ENCODE measurements around the gene YES1.

YES1 gene

GRCh38 chr18:811892-812375 lies at the start of gene YES1:
TSS of gene YES1 (minus strand) at chr18:812242. CDS start at chr18:756827, 55,415 bp downstream.
- H3K4me3 ChIP-seq (ENCODE audit: low read length), result peak within 1 kb of the TSS; percentile 92
- no peak for DNase-seq (ENCODE audit: low read depth)
- TF ChIP-seq, protein P1, sequence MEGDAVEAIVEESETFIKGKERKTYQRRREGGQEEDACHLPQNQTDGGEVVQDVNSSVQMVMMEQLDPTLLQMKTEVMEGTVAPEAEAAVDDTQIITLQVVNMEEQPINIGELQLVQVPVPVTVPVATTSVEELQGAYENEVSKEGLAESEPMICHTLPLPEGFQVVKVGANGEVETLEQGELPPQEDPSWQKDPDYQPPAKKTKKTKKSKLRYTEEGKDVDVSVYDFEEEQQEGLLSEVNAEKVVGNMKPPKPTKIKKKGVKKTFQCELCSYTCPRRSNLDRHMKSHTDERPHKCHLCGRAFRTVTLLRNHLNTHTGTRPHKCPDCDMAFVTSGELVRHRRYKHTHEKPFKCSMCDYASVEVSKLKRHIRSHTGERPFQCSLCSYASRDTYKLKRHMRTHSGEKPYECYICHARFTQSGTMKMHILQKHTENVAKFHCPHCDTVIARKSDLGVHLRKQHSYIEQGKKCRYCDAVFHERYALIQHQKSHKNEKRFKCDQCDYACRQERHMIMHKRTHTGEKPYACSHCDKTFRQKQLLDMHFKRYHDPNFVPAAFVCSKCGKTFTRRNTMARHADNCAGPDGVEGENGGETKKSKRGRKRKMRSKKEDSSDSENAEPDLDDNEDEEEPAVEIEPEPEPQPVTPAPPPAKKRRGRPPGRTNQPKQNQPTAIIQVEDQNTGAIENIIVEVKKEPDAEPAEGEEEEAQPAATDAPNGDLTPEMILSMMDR (conservative IDR thresholded peaks at IDR 0.05; ENCODE audit: low read depth, low read length), result no peak

DNA sequence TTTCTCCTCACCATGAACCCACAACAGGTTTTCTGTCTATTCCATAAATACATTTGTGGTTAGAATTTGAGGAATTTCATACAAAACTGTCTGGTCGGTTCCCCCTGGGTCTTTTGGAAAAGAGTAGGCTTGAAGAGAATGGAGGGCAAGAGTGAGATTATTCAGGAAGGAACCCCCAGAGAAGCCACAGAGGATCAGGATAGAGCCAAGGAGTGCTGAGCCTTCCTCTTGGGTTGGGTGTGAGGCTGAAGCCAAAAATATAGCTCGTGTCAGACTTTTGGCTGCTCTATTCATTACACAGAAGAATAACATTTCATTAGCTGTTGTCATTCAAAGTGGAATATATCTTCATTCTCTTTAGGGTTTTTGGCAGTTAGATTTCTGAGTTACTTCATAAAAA lies 45.9 kb upstream of the YES1 start:
- H3K4me3 ChIP-seq (ENCODE audit: low read length), result no peak overlapping the region
- no peak for DNase-seq (ENCODE audit: low read depth)
- TF ChIP-seq, protein P1 (conservative IDR thresholded peaks at IDR 0.05; ENCODE audit: low read depth, low read length), result no peak

DNA sequence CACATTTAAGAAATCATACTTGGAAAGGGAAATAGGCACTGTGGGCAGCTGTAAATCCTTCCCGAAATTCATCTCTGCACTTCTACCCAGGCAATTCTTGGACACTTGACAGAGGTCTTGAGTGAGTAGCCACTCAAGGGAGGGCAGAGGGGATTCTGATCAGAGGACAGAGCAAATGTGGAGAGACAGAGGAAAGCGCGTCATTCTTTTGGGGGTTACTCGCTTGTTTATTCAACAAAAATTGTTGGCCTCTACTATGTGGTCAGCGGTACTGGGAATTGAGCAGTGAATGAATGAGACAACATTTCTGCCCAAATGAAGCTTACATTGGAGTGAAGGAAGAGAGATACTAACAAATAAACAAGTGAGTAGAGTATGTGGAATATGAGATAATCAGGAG lies 41.4 kb upstream of the YES1 start:
- no peak overlapping the region for H3K4me3 ChIP-seq (ENCODE audit: low read length)
- TF ChIP-seq, protein P1 (conservative IDR thresholded peaks at IDR 0.05; ENCODE audit: low read depth, low read length), result no peak

DNA sequence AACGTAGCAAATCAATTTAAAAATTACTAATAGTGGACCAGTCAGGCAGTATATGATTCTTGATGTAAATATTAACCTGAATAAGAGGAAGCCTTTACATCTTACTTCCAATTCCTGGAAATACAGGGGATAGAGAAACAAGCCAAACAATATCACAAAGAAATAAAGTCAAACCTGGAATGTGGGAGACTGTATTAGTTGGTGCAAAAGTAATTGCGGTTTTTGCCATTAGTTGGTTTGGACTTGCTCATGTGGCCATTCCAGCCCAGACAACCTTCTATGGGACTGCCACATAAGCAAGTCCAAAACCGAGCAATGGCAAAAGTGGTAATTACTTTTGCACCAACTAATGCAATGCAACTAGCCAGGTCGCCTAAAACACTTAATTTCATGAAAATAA lies 38.9 kb upstream of the YES1 start:
- DNase-seq (ENCODE audit: low read depth), result no peak
- TF ChIP-seq, protein P1 (conservative IDR thresholded peaks at IDR 0.05; ENCODE audit: low read depth, low read length), result no peak

More for the DNA sequence above, 41.4 kb upstream of the YES1 start:
- DNase-seq (ENCODE audit: low read depth), result no peak

DNA sequence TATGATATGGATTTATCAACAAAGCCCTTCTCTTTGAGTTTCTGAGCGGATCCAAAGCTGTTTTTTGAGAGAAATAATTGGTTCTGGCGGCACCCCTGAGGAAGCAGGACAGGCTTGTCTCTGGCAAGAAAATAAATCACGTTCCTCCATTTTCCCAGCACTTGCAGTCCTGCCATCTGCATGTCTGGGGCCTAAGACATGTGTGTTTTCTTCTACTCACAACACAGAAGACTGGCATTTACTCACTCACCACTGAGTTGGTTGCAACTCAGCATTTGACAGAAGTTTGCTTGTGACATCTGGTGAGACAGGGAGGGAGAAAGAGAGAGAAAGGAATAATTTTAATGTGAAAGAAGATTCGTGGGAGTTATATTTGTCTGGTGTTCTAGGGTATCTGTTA lies 37.0 kb upstream of the YES1 start:
- TF ChIP-seq, protein P1 (conservative IDR thresholded peaks at IDR 0.05; ENCODE audit: low read depth, low read length), result no peak
- no peak for DNase-seq (ENCODE audit: low read depth)
- no peak overlapping the region for H3K4me3 ChIP-seq (ENCODE audit: low read length)

More for the DNA sequence above, 38.9 kb upstream of the YES1 start:
- H3K4me3 ChIP-seq (ENCODE audit: low read length), result no peak overlapping the region

DNA sequence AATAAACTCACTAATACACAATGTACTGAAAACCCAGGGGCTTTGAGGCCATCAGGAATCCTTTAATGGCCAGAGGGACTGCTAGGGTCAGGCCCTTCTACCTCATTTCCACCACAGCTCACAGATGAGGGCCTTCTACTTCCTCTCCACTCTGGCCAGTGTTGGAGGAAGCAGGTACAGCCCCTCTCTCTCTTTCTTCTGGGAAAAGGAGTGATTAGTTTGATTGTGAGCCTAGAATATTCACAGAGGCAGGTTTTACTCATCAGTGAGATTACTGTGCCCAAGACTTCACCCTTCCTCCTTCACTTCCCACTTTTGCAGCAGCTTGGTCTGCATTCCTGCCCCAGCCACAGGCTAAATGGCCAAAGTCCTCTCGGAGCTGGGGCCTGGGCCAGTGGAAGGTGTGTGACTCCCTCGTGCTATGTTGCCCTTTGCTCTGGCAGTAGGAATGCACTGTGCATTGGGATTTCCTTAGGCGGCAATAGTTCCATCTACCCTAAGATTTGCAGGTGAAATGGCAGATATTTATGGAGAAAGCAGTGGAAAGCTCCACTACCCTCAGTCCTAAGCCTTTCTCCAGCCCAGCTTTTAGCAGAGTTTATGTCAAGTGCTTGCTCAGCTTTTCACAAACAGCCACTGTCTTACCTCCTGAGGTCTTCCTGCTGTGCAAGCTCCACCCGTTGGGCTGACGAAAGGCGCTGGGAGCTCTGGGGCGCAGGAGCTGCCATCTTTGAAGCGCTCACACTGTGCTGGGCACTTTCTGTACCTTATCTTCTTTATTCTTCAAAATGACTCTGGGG lies 36.2 kb upstream of the YES1 start:
- no peak overlapping the region for H3K4me3 ChIP-seq (ENCODE audit: low read length)
- TF ChIP-seq, protein P1 (conservative IDR thresholded peaks at IDR 0.05; ENCODE audit: low read depth, low read length), result no peak
- peak; percentile 12 for DNase-seq (ENCODE audit: low read depth)

Measured in retinal pigment epithelial cell (primary cell).